Activated CD4-positive, CD25-positive, alpha-beta regulatory T cell treated with anti-CD3 and anti-CD28 coated beads, Interleukin-2, amount 50 U/mL, for 16 hours (primary cell): ENCODE measurements around the gene TRPM5.
A peak's percentile ranks its signal among the peaks of the same experiment; 100 is the strongest.
"Not testable (repeated sequence)": the region's sequence is repeated elsewhere in the genome, so short reads cannot be mapped to it uniquely, and the experiment has no call there.

ENCODE experiments used
- DNase-seq: peaks from one replicate; pipeline ENCODE4 v3.0.0-alpha.2; 2020; ENCODE audit warnings: low read depth, low spot score

Gene TRPM5

GRCh38 chr11:2443881-2444820 is at the start of gene TRPM5:
Gene TRPM5, minus strand, starts transcription at chr11:2444514. Its CDS starts 21,478 bp downstream, at chr11:2423036.
- DNase-seq = peak; percentile 53

DNA sequence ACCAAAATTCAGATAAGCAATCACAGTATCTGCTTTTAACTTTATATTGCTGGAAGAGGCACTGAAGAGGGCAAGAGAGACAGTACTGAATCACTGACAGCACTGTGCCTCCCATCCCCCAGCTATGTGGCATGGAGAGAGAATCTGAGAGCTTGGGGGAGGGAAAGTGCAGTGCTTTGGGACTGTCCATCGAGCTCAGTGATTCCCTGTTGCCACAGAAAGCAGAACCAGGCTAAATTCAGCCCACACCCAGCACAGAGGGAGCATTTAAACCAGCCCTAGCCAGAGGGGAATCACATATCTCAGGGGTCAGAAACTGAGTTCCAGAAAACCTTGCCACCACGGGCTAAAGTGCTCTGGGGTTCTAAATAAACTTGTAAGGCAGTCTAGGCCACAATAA is 44.8 kb upstream of the TRPM5 start:
- no peak for DNase-seq

- no peak for DNase-seq
Observed at GRCh38 chr11:2488004-2488403, 43.7 kb upstream of the TRPM5 start.

GRCh38 chr11:2484576-2485125 is 40.3 kb upstream of the TRPM5 start:
- DNase-seq = no peak

- no peak for DNase-seq
Observed at GRCh38 chr11:2483426-2483825, 39.1 kb upstream of the TRPM5 start.

DNA sequence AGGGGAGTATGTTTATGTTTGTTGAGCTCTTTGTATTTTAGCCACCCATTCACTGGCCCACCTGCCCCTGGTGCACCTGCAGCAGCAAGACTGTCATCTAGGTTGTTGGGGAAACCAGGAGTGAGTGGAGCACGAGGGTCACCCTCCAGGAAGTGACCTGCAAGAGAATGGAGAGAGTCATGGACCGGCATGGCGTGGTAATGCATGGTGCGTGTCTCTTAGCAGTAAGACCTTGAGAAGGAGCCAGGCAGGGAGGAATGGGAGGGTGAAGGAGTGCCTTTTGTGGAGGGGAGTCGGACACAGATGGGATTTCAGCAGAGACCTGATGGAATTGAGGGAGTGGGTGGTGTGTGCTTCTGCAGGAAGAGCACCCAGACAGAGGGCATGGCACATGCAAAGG is 38.4 kb upstream of the TRPM5 start:
- DNase-seq = no peak

DNA sequence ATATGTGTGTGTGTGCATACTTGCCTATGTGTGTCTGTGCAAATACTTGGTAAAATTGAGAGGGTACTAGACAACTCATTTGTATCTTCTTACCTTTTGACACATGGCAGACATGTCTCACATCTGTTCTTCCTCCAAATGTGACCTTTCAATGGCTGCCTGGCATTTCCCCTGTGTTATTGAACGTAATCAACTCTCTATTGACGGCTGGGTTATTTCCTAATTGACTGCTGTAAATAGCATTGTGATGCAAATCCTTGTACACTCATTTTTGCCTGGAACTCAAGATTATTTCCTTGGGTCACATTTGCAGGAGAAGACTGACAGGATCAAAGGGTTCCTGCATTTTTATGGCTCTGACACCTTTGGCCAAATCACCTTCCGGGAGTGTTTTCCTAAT is 37.9 kb upstream of the TRPM5 start:
- no peak for DNase-seq

DNA sequence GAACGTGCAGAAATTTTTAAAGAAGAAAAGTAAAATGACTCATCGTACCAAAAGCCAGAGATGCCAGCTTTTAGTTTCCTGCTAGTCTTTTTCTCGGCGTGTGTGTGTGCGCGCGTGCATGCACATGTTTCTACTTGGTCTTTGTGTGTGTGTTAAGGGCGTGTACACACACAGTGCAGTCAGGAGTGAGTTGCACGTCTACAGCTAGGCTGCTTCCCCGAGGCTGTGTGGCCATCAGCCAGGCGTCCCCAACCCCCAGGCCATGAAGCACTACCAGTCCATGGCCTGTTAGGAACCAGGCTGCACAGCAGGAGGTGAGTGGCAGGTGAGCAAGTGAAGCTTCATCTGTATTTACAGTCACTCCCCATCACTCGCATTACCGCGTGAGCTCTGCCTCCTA is 36.9 kb upstream of the TRPM5 start:
- no peak for DNase-seq

GRCh38 chr11:2480874-2481220 is 36.5 kb upstream of the TRPM5 start:
- DNase-seq = no peak

DNA sequence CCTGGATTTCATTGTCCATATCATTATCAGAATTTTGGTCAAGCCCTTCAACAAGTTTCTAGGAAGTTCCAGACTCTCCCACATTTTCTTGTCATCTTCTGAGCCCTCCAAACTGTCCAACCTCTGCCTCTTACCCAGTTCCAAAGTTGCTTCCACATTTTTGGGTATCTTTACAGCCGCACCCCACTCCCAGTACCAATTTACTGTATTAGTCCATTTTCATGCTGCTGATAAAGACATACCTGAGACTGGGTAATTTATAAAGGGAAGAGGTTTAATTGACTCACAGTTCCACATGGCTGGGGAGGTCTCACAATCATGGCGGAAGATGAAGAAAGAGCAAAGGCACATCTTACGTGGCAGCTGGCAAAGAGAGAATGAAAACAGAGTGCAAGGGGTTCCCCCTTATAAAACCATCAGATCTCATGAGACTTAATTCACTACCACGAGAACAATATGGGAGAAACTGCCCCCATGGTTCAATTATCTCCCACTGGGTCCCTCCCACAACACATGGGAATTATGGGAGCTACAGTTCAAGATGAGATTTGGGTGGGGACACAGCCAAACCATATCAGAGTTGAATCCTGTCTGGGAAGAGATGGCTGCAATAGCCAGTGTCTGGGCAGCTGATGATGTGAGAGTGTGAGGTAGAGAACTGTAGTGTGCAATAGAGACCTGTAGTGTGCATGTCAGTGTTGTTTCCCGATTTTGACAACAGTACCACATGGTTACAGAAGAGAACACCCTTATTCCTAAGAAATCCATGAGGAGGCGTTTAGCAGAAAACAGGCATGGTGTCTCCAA is 36.0 kb upstream of the TRPM5 start:
- DNase-seq = not testable (repeated sequence)

DNA sequence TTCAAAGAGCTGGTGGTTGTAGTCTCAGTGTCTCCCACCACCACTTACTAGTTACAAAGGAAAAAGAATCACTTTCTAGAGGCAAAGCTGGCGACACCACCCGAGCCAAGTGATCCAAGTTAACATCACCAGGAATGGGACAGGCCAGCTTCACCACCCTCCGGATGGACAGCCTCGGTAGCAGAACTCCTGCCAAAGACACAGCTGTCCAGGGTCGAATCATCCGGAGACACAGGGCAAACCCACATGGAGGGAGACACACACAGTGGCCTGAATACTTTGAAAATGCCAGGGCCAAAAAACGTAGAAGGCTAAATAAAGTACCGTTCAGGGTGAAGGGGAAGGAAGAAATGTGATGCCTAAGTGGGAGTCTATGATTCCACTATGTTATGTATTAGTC is 33.6 kb upstream of the TRPM5 start:
- no peak for DNase-seq

- no peak for DNase-seq
Observed at GRCh38 chr11:2477254-2477653, 32.9 kb upstream of the TRPM5 start.

DNA sequence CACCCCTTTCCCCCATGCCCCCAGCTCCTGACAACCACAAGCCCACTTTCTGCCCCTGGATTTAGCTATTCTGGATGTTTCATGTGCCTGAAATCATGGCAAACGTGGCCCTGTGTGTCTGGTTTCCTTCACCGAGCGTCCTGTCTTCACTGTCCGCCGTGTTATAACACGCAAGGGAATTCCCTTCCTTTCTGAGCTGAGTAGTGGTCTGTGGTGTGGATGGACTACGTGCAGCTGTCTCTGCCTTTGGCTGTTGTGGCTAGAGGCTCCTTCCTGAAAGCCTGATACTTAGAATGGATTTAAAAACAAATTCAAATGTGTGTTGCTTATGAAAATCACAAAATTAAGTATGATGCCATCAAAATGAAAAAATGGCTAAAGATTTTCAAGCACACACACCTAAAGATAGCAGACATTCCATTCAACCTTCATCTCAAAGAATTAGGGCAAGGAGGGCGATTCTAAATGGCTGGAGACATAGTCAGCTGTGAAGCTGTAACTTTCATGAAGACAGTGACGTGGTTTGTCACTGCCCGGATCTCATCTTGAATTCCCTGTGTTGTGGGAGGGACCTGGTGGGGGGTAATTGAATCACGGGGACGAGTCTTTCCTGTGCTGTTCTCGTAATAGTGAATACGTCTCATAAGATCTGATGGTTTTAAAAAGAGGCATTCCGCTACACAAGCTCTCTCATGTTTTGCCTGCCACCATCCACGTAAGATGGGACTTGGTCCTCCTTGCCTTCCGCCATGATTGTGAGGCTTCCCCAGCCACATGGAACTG is 31.0 kb upstream of the TRPM5 start:
- no peak for DNase-seq

GRCh38 chr11:2474059-2474901 is 30.0 kb upstream of the TRPM5 start:
- no peak for DNase-seq

DNA sequence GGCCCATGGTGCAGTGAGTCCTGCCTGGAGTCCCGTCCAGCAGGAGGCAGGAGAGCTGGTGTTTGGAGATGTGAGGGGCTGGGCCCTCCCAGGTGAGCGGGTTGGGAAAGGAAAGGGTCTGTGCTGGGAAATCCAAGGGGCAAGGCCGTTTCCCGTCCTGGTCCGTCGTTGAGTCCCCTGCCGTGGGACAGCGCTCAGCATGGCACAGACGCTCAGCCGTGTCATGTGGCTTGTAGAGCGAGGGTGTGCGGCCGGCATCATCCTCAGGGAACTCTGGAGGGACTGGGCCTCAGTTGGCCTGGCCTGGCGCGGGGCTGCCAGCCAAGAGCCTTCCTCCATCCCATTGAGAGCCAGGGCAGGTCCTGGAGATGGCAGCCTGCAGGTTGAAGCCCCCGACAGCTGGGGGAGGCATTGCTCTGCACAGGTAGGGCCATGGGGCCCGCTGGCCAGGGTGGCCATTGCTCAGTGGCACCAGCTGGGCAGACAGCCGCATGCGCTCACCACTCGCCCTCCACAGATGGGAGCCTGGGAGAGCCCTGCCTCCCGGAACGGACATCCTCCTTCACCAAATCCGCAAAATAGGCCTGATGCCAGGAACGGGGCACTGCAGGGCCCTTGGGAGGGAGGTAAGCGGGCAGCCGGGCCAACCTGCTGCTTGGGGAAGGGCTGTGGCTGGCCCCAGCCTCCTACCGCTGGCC is 29.2 kb upstream of the TRPM5 start:
- no peak for DNase-seq

DNA sequence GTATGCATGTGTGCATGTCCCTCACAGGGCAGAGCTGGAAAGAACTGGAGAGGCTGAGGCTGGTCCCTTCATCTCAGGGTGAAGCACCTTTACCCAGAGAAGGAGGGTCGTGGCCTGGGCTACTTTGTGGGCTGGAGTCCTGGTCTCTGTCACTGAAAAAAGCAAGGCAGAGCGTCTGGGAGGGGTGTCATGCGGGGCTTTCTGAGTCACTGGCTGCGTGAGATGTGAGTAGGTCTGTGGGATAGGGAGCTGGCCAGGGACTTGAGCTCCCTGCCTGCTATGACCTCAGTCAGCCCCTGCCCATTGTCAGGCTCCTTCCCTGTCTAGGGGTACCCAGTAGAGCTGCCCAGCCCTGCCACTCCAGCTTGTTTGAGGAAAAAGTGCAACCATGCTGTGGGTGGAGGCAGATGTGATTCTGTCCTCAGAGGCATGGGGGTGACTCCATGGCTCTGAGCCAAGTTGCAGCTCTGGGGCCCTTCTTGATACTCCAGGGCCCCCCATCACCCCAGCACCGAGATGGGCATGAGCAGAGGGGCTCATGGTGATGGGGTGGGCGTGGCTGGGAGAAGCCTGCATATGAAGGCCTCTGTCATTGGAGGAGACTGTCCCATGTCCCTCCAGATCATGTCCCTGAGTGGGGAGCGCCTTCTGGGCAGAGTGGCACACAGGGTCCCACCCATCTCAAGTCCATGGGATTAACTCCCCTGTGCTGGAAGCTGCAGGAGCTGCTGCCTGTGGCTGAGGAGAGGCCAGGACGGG is 28.3 kb upstream of the TRPM5 start:
- DNase-seq = no peak

GRCh38 chr11:2471804-2472096 is 27.4 kb upstream of the TRPM5 start:
- DNase-seq = no peak

DNA sequence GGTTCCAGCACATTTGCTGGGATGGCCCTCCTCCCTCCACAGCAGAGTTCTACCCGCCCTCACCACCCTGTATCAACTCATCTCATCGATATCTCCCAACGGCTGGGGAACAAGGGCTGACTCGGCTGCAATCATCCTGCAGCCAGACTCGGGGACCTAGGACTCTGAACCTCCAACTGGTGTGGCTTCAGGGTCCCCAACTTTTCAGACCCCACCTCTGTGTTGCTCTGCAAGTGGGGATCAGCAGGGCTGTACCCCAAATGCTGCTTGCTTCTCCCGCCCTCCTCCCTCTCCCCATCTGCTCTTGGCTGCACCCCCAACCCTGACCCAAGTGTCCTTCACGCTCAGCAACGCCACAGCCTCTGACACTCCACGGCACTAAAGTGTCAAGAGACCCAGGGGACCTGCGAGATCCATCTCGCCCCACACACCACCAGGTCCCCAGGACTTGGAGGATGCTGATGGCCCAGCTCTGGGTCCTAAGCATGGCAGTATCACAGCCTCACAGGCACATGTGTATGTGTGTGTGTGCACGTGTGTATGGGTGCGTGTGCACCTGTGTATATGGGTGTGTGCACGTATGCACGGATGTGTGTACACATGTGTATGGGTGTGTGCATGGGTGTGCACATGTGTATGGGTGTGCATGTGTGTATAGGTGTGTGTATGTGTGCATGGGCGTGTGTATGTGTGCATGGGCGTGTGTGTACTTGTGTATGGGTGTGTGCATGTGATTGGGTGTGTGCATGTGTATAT is 26.9 kb upstream of the TRPM5 start:
- DNase-seq = no peak

DNA sequence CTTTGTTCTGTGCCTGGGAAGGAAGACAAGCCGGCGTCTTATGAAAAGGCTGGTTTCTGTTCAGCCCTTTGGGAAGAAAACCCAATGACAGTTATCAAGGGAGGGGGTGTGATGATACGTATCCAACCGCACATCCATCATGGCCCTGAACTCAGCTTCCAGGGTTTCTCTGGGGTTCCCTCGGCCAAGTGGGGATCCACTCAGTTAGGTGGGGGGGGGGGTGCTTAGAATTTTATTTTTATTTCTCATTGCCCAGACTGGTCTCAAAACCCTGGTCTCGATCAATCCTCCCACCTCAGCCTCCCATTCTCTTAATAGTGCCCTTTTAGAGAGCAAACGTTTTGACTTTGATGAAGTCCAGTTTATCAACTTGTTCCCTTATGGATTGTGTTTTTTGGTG is 26.2 kb upstream of the TRPM5 start:
- no peak for DNase-seq
